ENCODE measurements around the gene GPER1.

Gene GPER1

DNA sequence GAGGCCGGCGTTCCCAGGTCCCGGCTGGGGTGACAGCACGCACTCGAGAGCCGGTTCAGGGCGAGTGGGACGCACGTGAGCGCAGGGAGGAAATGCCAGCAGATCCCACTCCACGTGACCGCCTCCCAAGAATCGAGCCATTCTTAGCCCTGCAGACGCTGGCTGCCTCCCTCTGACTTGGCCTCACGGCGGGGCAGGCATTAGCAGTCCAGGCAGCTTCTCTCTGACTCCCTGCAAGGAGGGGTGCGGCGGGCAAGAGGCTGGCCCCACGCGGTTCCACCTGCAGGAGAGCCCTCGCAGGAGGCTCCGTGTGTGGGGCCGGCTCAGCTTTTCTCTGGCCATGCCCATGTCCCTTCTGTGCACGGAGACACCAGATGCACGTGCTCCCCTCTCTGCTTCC lies 33.5 kb upstream of the GPER1 start:
- no peak for DNase-seq

- DNase-seq, result peak in 2 of 5 experiments; percentile 29 to 91
These were observed 33.0 kb upstream of the GPER1 start for GRCh38 chr7:1054861-1055450.

DNA sequence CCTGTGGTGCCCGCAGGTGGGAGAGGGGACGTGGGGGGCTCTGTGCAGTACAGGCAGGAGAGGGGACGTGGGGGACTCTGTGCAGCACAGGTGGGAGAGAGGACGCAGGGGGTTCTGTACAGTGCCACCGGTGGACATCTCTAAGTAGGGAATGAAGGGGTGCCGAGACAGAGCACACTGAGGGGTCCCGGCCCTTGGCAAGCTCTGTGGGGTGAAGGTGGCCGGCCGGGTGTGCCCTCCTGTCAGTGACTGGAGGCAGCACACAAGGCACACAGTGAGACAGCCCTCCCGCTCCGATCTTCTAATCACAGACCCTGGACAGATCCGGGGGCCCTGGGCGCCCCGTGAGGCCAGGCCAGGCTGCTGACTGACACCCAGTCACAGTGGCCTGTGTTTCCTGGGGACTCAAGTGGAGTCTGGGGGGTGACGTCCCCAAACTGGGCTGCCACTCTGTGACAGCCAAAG lies 32.4 kb upstream of the GPER1 start:
- no peak for DNase-seq

DNA sequence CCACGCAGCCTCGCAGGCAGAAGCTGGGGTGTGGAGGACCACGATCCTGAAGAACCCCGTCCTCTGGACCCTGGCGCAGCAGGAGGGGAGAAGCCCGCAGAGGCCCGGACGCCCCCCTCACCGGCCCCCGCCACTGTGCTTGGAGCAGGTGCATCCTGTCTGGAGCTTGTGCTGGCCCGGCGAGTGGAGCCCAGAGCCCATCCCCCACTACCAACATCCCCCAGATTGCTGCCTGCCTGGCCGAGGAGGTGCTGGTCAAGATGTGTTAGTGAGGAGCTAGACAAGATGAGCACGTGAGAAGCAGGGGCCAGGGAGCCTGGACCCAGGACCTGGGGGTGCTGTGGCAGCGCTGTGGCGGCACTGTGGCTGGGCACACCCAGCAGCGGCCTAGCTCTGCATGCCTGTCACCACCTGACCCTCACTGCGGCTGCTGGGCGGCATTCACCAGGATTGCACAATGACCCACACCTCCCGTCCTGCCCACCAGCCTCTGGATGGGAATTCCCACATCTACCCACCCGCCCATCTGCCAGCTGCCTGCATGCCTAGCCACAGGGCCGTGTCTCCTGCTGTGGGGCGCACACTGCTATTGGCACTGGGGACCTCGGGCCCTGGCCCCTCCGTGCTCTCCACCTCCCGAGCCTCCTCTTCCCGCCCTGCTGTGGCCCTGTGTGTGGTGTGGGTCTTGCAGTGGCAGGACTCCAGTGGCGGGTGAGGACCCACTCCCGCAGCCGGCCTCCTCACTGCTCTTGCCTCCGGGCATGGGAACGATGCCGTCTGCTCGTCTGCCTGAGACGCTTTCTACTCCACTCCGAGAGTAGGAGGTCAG lies 31.7 kb upstream of the GPER1 start:
- DNase-seq, result no peak

- DNase-seq, result no peak
These were observed 31.0 kb upstream of the GPER1 start for GRCh38 chr7:1056785-1057410.

- DNase-seq, result no peak
These were observed 30.3 kb upstream of the GPER1 start for GRCh38 chr7:1057416-1058291.

DNA sequence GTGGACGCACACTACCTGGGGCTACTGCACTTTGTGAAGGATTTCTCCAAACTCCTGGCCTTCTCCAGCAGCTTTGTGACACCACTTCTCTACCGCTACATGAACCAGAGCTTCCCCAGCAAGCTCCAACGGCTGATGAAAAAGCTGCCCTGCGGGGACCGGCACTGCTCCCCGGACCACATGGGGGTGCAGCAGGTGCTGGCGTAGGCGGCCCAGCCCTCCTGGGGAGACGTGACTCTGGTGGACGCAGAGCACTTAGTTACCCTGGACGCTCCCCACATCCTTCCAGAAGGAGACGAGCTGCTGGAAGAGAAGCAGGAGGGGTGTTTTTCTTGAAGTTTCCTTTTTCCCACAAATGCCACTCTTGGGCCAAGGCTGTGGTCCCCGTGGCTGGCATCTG lies 29.6 kb upstream of the GPER1 start:
- DNase-seq, result no peak

- DNase-seq, result peak in 2 of 5 experiments; percentile 20 to 89
These were observed 29.1 kb upstream of the GPER1 start for GRCh38 chr7:1058821-1059199.

GRCh38 chr7:1059200-1060091 lies 28.5 kb upstream of the GPER1 start:
- DNase-seq, result peak in 1 of 5 experiments; percentile 46

DNA sequence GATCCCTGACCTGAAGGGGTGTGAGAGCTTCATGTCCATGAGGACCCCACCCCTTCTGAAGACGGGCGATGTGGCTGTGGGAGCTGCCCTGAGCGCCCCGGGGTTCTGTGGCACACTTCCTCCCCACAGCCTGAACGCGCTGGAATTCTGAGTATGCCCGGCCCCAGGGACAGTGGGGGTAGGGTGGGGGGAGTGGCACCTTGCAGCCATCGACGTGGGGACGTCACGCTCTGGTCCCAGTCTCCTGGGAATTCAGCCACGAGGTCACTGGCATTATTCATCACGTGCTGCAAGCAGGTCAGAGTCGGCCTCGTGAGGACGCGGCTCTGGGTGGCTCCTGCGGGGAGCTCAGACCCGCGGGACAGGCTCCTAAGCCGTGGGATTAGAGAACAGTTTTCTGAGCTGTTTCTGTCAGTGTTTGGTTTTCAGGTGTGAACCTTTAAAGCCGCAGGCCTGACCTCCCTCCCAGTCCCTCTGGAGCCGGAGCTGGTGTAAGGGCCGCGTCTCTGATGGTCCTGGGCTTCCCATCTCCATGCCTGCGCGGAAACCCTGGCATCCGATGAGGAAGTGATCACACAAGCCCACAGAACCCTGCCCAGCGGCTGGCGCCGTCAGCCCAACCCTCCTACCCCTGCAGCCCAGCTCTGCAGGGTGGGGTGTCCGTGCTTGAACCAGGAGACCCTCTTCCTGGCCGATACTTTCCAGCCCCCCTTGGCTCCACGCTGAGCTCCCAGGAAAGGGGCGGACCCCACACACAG lies 27.4 kb upstream of the GPER1 start:
- no peak for DNase-seq

DNA sequence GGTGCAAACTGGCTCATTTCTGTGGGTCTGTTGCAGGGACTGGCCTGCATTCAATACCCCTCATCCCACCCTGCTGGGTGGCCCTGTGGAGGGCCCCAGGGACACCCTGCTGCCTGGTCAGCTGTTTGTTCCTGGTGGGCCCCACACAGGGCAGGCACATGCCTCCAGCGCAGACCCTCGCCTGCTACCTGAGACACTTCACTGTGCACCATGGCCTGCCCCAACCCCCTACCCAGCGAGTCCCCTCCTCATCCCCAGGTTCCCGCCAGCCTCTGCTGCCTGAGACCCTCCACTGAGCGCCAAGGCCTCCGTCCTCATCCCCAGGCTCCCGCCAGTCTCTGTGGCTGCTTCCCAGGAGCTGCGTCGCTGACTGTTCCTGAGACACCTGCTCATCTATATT lies 26.7 kb upstream of the GPER1 start:
- DNase-seq, result no peak

GRCh38 chr7:1062296-1063294 lies 25.3 kb upstream of the GPER1 start:
- no peak for DNase-seq

DNA sequence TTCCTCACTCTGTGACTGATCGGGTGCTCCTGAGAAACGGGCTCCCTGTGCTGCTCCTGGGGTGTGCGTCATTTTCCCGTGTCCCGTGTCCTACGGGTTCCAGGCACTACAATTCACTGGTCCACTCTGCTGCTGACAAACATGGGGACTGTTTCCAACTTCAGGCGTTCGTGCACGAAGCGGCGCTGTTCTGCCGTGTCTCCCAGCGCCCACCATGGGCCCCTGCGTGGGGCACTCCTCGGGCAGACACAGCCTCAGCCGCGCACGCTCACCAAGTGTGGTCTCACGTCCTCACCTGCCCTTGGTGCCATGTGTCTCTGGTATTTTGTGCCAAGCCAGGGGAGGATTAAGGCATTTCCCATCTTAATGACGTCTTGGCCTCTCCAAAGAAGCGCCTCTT lies 24.6 kb upstream of the GPER1 start:
- no peak for DNase-seq

DNA sequence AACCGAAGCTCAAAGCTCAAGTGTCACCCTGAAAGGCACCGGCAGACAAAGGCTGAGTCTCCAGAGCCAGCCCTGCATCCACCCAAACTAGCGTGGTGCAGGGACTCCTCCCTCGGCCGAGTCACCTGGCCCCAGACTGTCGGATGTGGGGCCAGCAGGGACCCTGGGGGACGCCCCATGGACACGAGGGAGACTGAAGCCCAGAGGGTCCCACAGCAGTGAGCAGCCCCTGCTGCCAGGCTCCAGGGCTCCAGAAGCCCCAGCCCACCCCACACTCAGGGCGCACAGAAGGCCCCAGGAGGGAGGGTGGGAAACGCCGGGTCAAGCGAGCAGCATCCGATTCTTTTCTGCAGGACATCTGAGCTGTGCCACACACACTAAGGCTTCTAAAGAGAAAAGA lies 23.3 kb upstream of the GPER1 start:
- DNase-seq, result no peak

GRCh38 chr7:1065263-1065584 lies 22.7 kb upstream of the GPER1 start:
- no peak for DNase-seq

- peak; percentile 70 to 79 (median 75) for DNase-seq
These were observed 22.2 kb upstream of the GPER1 start for GRCh38 chr7:1065585-1066241.

GRCh38 chr7:1066242-1066588 lies 21.7 kb upstream of the GPER1 start:
- DNase-seq, result no peak

DNA sequence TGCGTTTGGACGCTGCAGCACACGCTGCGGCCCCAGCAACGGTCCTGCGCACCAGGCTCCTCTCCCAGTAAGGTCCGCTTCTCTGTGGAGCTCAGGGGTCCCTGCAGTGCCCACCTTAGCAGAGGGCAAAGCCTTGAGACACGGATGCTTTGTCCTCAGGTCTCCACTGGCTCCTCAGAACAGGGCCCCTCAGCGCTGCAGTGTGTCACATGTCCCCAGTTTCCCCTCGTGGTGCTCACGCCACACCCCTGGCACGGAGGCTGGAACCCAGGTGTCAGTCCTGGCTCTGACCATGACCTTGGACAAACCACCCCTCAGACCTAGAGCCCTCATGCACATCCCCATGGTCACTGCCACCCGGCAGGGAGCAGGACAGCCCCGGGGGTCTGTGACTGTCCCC lies 19.9 kb upstream of the GPER1 start:
- no peak for DNase-seq

- DNase-seq, result no peak
These were observed 19.3 kb upstream of the GPER1 start for GRCh38 chr7:1068619-1069018.
